Measurements from ENCODE around the gene CLPSL1. TPM values are rescaled to one million over a fixed set of nuclear protein-coding genes. Genes with fewer than 3 reads are reported as not detected.

Gene CLPSL1
- total and polyA plus RNA-seq, 2 donors (not counting 1 experiment from before 2014, with no cell fraction given), result not detected

DNA sequence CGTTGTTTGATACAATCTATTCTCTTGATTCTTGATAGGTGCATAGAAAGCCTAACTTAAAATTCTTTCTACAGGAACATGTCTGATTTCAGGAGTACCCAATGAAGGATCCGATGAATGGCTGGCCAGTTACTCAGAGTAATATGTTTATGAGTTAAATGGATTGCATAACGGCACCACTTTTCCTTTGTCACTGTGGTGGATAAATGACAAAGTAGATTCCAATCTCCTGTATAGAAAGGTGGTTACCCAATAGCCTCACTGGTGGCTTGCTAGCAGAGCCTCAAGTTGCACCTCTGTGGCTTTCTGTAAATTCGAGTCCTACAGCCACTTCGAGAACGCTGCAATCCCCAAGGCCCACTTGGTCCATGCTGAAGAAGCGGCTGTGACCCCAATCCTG is 52.7 kb downstream of the CLPSL1 start:
- Histone ChIP-seq H3K27ac (ENCODE audit: low read length in 2 of 2) (no peak overlapping the region), H3K4me3 (ENCODE audit: control extremely low read depth in 1 of 5, extremely low read depth in 1 of 5, insufficient read depth in 1 of 5, low read depth in 2 of 5, low read length in 4 of 5) (no peak overlapping the region), H3K4me1 (ENCODE audit: control insufficient read depth in 2 of 2, insufficient read depth in 2 of 2, low read length in 2 of 2) (no peaks in the 10 kb centered on the region), H3K4me2 (replicated peaks; ENCODE audit: low read depth, low read length, poor library complexity, severe bottlenecking) (no peak overlapping the region), H3K9ac (ENCODE audit: low read length) (no peak overlapping the region), H3K9me3 (ENCODE audit: control extremely low read depth in 1 of 3, control insufficient read depth in 2 of 3, insufficient read depth in 1 of 3, low read length in 2 of 3) (no peaks in the 10 kb centered on the region), H3K79me2 (ENCODE audit: control insufficient read depth, insufficient read depth, low read length) (no peaks in the 10 kb centered on the region), H4K20me1 (ENCODE audit: control insufficient read depth, insufficient read depth, low read length, poor library complexity, severe bottlenecking) (no peaks in the 10 kb centered on the region), H2AFZ (ENCODE audit: insufficient read depth, low read depth, low read length, poor library complexity, severe bottlenecking) (no peak overlapping the region), H3K36me3 (replicated peaks in 1 of 2; ENCODE audit: control extremely low read depth in 1 of 2, control insufficient read depth in 1 of 2, extremely low read depth in 1 of 2, insufficient read depth in 2 of 2, low read length in 1 of 2) (peaks cover 8 to 20% of the 10 kb centered on the region in 2 experiments), H3K27me3 (replicated peaks in 1 of 4; ENCODE audit: control extremely low read depth in 1 of 4, control insufficient read depth in 3 of 4, insufficient read depth in 4 of 4, low read length in 3 of 4) (no peaks in the 10 kb centered on the region)
- Mint-ChIP-seq H3K4me1 (no peaks in the 10 kb centered on the region), H3K9me3 (ENCODE audit: insufficient read depth) (no peaks in the 10 kb centered on the region), H3K4me3 (no peak overlapping the region), H3K27ac (no peak overlapping the region), H3K27me3 (peaks cover 4% of the 10 kb centered on the region)
- no peak for TF ChIP-seq EZH2 (IDR thresholded peaks at IDR 0.05; ENCODE audit: borderline replicate concordance, insufficient read depth, low read depth, low read length, poor library complexity, severe bottlenecking)
- TF ChIP-seq, protein P1, sequence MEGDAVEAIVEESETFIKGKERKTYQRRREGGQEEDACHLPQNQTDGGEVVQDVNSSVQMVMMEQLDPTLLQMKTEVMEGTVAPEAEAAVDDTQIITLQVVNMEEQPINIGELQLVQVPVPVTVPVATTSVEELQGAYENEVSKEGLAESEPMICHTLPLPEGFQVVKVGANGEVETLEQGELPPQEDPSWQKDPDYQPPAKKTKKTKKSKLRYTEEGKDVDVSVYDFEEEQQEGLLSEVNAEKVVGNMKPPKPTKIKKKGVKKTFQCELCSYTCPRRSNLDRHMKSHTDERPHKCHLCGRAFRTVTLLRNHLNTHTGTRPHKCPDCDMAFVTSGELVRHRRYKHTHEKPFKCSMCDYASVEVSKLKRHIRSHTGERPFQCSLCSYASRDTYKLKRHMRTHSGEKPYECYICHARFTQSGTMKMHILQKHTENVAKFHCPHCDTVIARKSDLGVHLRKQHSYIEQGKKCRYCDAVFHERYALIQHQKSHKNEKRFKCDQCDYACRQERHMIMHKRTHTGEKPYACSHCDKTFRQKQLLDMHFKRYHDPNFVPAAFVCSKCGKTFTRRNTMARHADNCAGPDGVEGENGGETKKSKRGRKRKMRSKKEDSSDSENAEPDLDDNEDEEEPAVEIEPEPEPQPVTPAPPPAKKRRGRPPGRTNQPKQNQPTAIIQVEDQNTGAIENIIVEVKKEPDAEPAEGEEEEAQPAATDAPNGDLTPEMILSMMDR (IDR thresholded peaks at IDR 0.05), result no peak
- no peak for DNase-seq
- 86% methylated on average over 4 of the region's 7 CpGs for WGBS (ENCODE audit: insufficient coverage)
- CTCF ChIA-PET, result no interaction called here
- no peak for ATAC-seq (ENCODE audit: low read depth)
- POLR2A ChIA-PET, result no interaction called here
- intact Hi-C loops (cut with micrococcal nuclease), result no loop called here

Other genes starting within 250 kb of the CLPSL1 start
- 7.4 and 8.1 TPM in 2 replicates for gene FKBP5, start 92.1 kb upstream of the CLPSL1 start, total RNA-seq
- gene FKBP5, start 92.1 kb upstream of the CLPSL1 start, polyA plus RNA-seq, result 1.7 and 2.8 TPM in 2 replicates
- gene ARMC12, start 44.0 kb upstream of the CLPSL1 start, total RNA-seq, result 0.52 and 1.1 TPM in 2 replicates
- 1.4 and 2.8 TPM in 2 replicates for gene ARMC12, start 44.0 kb upstream of the CLPSL1 start, polyA plus RNA-seq
- gene CLPSL2, start 4.4 kb upstream of the CLPSL1 start, total RNA-seq, result not detected in 2 replicates
- not detected in 2 replicates for gene CLPSL2, start 4.4 kb upstream of the CLPSL1 start, polyA plus RNA-seq
- not detected in 2 replicates for gene CLPS, start 16.3 kb downstream of the CLPSL1 start, total RNA-seq
- gene CLPS, start 16.3 kb downstream of the CLPSL1 start, polyA plus RNA-seq, result not detected in 2 replicates
- gene LHFPL5, start 24.3 kb downstream of the CLPSL1 start, total RNA-seq, result not detected in 2 replicates
- gene LHFPL5, start 24.3 kb downstream of the CLPSL1 start, polyA plus RNA-seq, result not detected in 2 replicates
- gene SRPK1, start 140.1 kb downstream of the CLPSL1 start, total RNA-seq, result 53.3 and 61.9 TPM in 2 replicates
- 9.7 and 13.5 TPM in 2 replicates for gene SRPK1, start 140.1 kb downstream of the CLPSL1 start, polyA plus RNA-seq
- gene SLC26A8, start 243.6 kb downstream of the CLPSL1 start, total RNA-seq, result not detected in 2 replicates
- gene SLC26A8, start 243.6 kb downstream of the CLPSL1 start, polyA plus RNA-seq, result 0.01 TPM in 1 of 2 replicates, not detected in the other
- gene MAPK14, start 246.8 kb downstream of the CLPSL1 start, total RNA-seq, result 49.9 and 50.4 TPM in 2 replicates
- 19.5 and 22.8 TPM in 2 replicates for gene MAPK14, start 246.8 kb downstream of the CLPSL1 start, polyA plus RNA-seq